H1 (cell line): ENCODE measurements around the gene PDCD6IP. TPM values are rescaled to one million over a fixed set of nuclear protein-coding genes. Genes with fewer than 3 reads are reported as not detected.

Experiments used
- CTCF ChIA-PET: fragments of 300-600 bp; sonication (Branson Sonifier 250); formaldehyde crosslinking; loops from one replicate; lab custom pipeline; 2021; ENCODE audit not compliant: partially characterized antibody; lab: Charles Lee
- POLR2A ChIA-PET: fragments of 300-600 bp; sonication (Branson Sonifier 250); formaldehyde crosslinking; loops from one replicate; lab custom pipeline; 2021; ENCODE audit warnings: inconsistent platforms; ENCODE audit not compliant: partially characterized antibody; lab: Charles Lee
- DNase-seq, 2 experiments: peaks; one replicate each; pipeline versions ENCODE4 v3.0.0 to v3.0.0-alpha.2; 2010 to 2022; ENCODE audit warnings: low spot score in 2 of 2, low read depth in 1 of 2, mixed read lengths in 1 of 2
- FAIRE-seq: peaks from 2 replicates; lab custom pipeline; 2011; peaks lifted over from hg19 to GRCh38; lab: Jason Lieb, UNC
- H2AFZ ChIP-seq: 2 replicates; pipeline ENCODE4 v1.8.1; 2012; ENCODE audit warnings: low read length, inconsistent platforms
- H2AK5ac ChIP-seq: 2 replicates; pipeline ENCODE4 v1.6.1; 2013; ENCODE audit warnings: low read depth, low read length
- H2BK120ac ChIP-seq: replicated peaks from 2 replicates; pipeline ENCODE3; 2013; ENCODE audit warnings: low read depth, low read length, inconsistent platforms
- H2BK12ac ChIP-seq: 2 replicates; pipeline ENCODE4 v1.6.1; 2013; ENCODE audit warnings: low read depth, low read length
- H2BK15ac ChIP-seq: 2 replicates; pipeline ENCODE4 v1.6.1; 2013; ENCODE audit warnings: low read length
- H2BK20ac ChIP-seq: 2 replicates; pipeline ENCODE4 v1.6.1; 2013; ENCODE audit warnings: low read length
- H2BK5ac ChIP-seq: 2 replicates; pipeline ENCODE4 v1.6.1; 2013; ENCODE audit warnings: low read depth, low read length
- H3K14ac ChIP-seq: 2 replicates; pipeline ENCODE4 v1.6.1; 2013; ENCODE audit warnings: inconsistent platforms; ENCODE audit not compliant: insufficient read length
- H3K18ac ChIP-seq: 2 replicates; pipeline ENCODE4 v1.6.1; 2013; ENCODE audit warnings: low read length; ENCODE audit errors: extremely low read depth
- H3K23ac ChIP-seq: 2 replicates; pipeline ENCODE4 v1.6.1; 2013; ENCODE audit warnings: inconsistent platforms; ENCODE audit not compliant: insufficient read length
- H3K23me2 ChIP-seq: 2 replicates; pipeline ENCODE4 v1.6.1; 2013; ENCODE audit warnings: low read depth, low read length
- H3K27ac ChIP-seq: 2 replicates; pipeline ENCODE4 v1.6.1; 2011; ENCODE audit warnings: low read depth, low read length, inconsistent platforms
- H3K27me3 ChIP-seq, 4 experiments: replicated peaks in 1 of 4; 1 replicate in 1 of 4; 2 replicates in 3 of 4; pipeline versions ENCODE4 v1.6.1 to v1.8.1; 2011 to 2013; ENCODE audit warnings: low read length in 3 of 4, mild to moderate bottlenecking in 3 of 4, inconsistent platforms in 2 of 4, mixed read lengths in 2 of 4, moderate library complexity in 1 of 4; ENCODE audit not compliant: control insufficient read depth in 3 of 4, insufficient read depth in 3 of 4; ENCODE audit errors: extremely low read depth in 1 of 4
- H3K36me3 ChIP-seq, 4 experiments: 2 replicates each; pipeline versions ENCODE4 v1.6.1 to v1.8.1; 2011 to 2013; ENCODE audit warnings: mild to moderate bottlenecking in 4 of 4, low read length in 3 of 4, moderate library complexity in 2 of 4, control low read depth in 1 of 4, inconsistent platforms in 1 of 4; ENCODE audit not compliant: insufficient read depth in 4 of 4, control insufficient read depth in 2 of 4
- H3K4ac ChIP-seq: replicated peaks from 2 replicates; pipeline ENCODE3; 2013; ENCODE audit warnings: low read length, low read depth, mixed read lengths, inconsistent platforms; ENCODE audit not compliant: insufficient read length
- H3K4me1 ChIP-seq, 4 experiments: replicated peaks in 1 of 4; 1 replicate in 1 of 4; 2 replicates in 3 of 4; pipeline versions ENCODE4 v1.6.1 to v1.8.1; 2011 to 2013; ENCODE audit warnings: low read length in 3 of 4, inconsistent platforms in 2 of 4, mixed read lengths in 1 of 4; ENCODE audit not compliant: insufficient read depth in 4 of 4, control insufficient read depth in 3 of 4
- H3K4me2 ChIP-seq, 2 experiments: 2 replicates each; pipeline versions ENCODE4 v1.6.1 to v1.8.1; 2011 to 2013; ENCODE audit warnings: low read depth in 2 of 2, low read length in 2 of 2, control low read depth in 1 of 2, inconsistent platforms in 1 of 2, mild to moderate bottlenecking in 1 of 2; ENCODE audit not compliant: insufficient read depth in 1 of 2
- H3K4me3 ChIP-seq, 4 experiments: fragments of 200-600, 300-600 bp in 1 of 4; sonication (generic), shearing (Covaris generic), sonication (Bioruptor Twin) in 1 of 4; 2 replicates each; pipeline versions ENCODE4 v1.5.1 to v1.8.1; 2011 to 2016; ENCODE audit warnings: low read length in 4 of 4, low read depth in 3 of 4, control low read depth in 2 of 4, inconsistent platforms in 2 of 4, mild to moderate bottlenecking in 2 of 4, mixed read lengths in 1 of 4, moderate library complexity in 1 of 4; ENCODE audit not compliant: insufficient read depth in 2 of 4; ENCODE audit errors: extremely low read depth in 1 of 4
- H3K56ac ChIP-seq: replicated peaks from 2 replicates; pipeline ENCODE3; 2013; ENCODE audit warnings: low read depth, mild to moderate bottlenecking, mixed read lengths, low read length, inconsistent platforms; ENCODE audit not compliant: insufficient read length
- H3K79me1 ChIP-seq: 2 replicates; pipeline ENCODE4 v1.6.1; 2013; ENCODE audit warnings: low read depth, low read length, control low read depth
- H3K79me2 ChIP-seq, 2 experiments: 2 replicates each; pipeline versions ENCODE4 v1.6.1 to v1.8.1; 2012 to 2013; ENCODE audit warnings: low read length in 2 of 2, mild to moderate bottlenecking in 2 of 2, inconsistent platforms in 1 of 2; ENCODE audit not compliant: insufficient read depth in 2 of 2, control insufficient read depth in 1 of 2
- H3K9ac ChIP-seq, 4 experiments: replicated peaks in 1 of 4; 1 replicate in 1 of 4; 2 replicates in 3 of 4; pipeline versions ENCODE4 v1.6.1 to v1.8.1; 2011 to 2013; ENCODE audit warnings: low read depth in 3 of 4, low read length in 3 of 4, control low read depth in 2 of 4, mild to moderate bottlenecking in 2 of 4, moderate library complexity in 2 of 4, inconsistent platforms in 1 of 4; ENCODE audit errors: extremely low read depth in 1 of 4
- H3K9me3 ChIP-seq, 2 experiments: 2 replicates each; pipeline versions ENCODE4 v1.6.1 to v1.8.1; 2012 to 2013; ENCODE audit warnings: mild to moderate bottlenecking in 2 of 2, moderate library complexity in 2 of 2, control low read depth in 1 of 2, inconsistent platforms in 1 of 2, low read depth in 1 of 2, low read length in 1 of 2, mixed read lengths in 1 of 2; ENCODE audit not compliant: insufficient read depth in 2 of 2
- H4K20me1 ChIP-seq, 2 experiments: replicated peaks in 1 of 2; 2 replicates each; pipeline versions ENCODE3 to v1.8.1; 2011 to 2013; ENCODE audit warnings: inconsistent platforms in 2 of 2, low read length in 2 of 2, mild to moderate bottlenecking in 1 of 2; ENCODE audit not compliant: insufficient read depth in 2 of 2, control insufficient read depth in 1 of 2
- H4K5ac ChIP-seq: 2 replicates; pipeline ENCODE4 v1.6.1; 2013; ENCODE audit warnings: low read length, low read depth, mixed read lengths, inconsistent platforms; ENCODE audit not compliant: insufficient read length
- H4K8ac ChIP-seq: 2 replicates; pipeline ENCODE4 v1.8.0; 2013; ENCODE audit warnings: mild to moderate bottlenecking, moderate library complexity, low read length, inconsistent platforms; ENCODE audit not compliant: insufficient read depth; ENCODE audit errors: extremely low read depth
- H4K91ac ChIP-seq: replicated peaks from 2 replicates; pipeline ENCODE3; 2013; ENCODE audit warnings: low read length, mixed read lengths, inconsistent platforms; ENCODE audit not compliant: insufficient read length
- BCL11A ChIP-seq, 2 experiments: IDR thresholded peaks; one replicate each; pipeline ENCODE4 v1.6.1; 2011; ENCODE audit warnings: low read depth in 2 of 2, low read length in 2 of 2, mild to moderate bottlenecking in 2 of 2
- CTCF ChIP-seq, 3 experiments: IDR thresholded peaks; 1 replicate in 2 of 3; 2 replicates in 1 of 3; pipeline versions ENCODE4 v1.5.1 to v1.6.1; 2011; ENCODE audit warnings: low read length in 3 of 3, mild to moderate bottlenecking in 3 of 3, inconsistent platforms in 2 of 3, low read depth in 1 of 3, moderate library complexity in 1 of 3; ENCODE audit not compliant: insufficient read depth in 1 of 3; ENCODE audit errors: control extremely low read depth in 1 of 3
- FOSL1 ChIP-seq: IDR thresholded peaks from 2 replicates; pipeline ENCODE4 v1.6.1; 2011; ENCODE audit warnings: mild to moderate bottlenecking, low read depth, low read length, moderate library complexity; ENCODE audit not compliant: insufficient read depth
- KDM5A ChIP-seq: fragments of 200-600 bp; IDR thresholded peaks from 2 replicates; pipeline ENCODE4 v1.7.1; 2012; ENCODE audit warnings: mild to moderate bottlenecking, low read length, inconsistent platforms, mixed read lengths
- MAX ChIP-seq: IDR thresholded peaks from 2 replicates; pipeline ENCODE4 v1.6.1; 2012; ENCODE audit warnings: inconsistent platforms
- POLR2A ChIP-seq, 2 experiments: IDR thresholded peaks; 1 replicate in 1 of 2; 2 replicates in 1 of 2; pipeline ENCODE4 v1.6.1; 2011; ENCODE audit warnings: low read depth in 2 of 2, low read length in 2 of 2, mild to moderate bottlenecking in 2 of 2; ENCODE audit errors: control extremely low read depth in 1 of 2
- RXRA ChIP-seq: IDR thresholded peaks from 2 replicates; pipeline ENCODE4 v1.6.1; 2011; ENCODE audit warnings: low read depth, mild to moderate bottlenecking, low read length, moderate library complexity; ENCODE audit not compliant: insufficient read depth
- SIN3A ChIP-seq, 2 experiments: IDR thresholded peaks in 1 of 2; conservative IDR thresholded peaks in 1 of 2; 2 replicates each; pipeline ENCODE4 v1.6.1; 2011 to 2012; ENCODE audit warnings: low read length in 2 of 2, improper control_type of control experiment in 1 of 2, low read depth in 1 of 2, mild to moderate bottlenecking in 1 of 2
- SIRT6 ChIP-seq: IDR thresholded peaks from one replicate; pipeline ENCODE4 v1.7.1; 2012; ENCODE audit warnings: low read length, inconsistent platforms
- TAF7 ChIP-seq: optimal IDR thresholded peaks from 2 replicates; pipeline ENCODE3; 2011; ENCODE audit warnings: low read depth, mild to moderate bottlenecking, inconsistent platforms, low read length, moderate library complexity, borderline replicate concordance
- TEAD4 ChIP-seq: IDR thresholded peaks from 2 replicates; pipeline ENCODE4 v1.6.1; 2012; ENCODE audit warnings: low read depth, low read length, inconsistent platforms, mixed read lengths
- ZNF274 ChIP-seq: IDR thresholded peaks from 2 replicates; pipeline ENCODE4 v1.7.0; 2012; ENCODE audit warnings: low read length, borderline replicate concordance; ENCODE audit errors: extremely low read depth
- WGBS, 2 experiments: shearing (Covaris generic) in 1 of 2; methylation state at CpG; one replicate each; pipeline versions ENCODE4 v1.1.6 to v1.1.7; 2013 to 2015; ENCODE audit warnings: low lambda C conversion rate in 2 of 2, mixed read lengths in 2 of 2, inconsistent platforms in 1 of 2, low coverage in 1 of 2, missing lambda C conversion rate in 1 of 2; ENCODE audit not compliant: insufficient replicate concordance in 2 of 2, insufficient coverage in 1 of 2, insufficient read length in 1 of 2; ENCODE audit errors: extremely low coverage in 1 of 2, missing lambda C conversion rate in 1 of 2; 5-methylcytosine and 5-hydroxymethylcytosine counted together
- polyA plus RNA-seq, 7 experiments: library from polyadenylated mRNA; depleted of rRNA in 3 of 7; stranded (reverse) in 5 of 7; unstranded in 2 of 7; fragments of >200 nt in 5 of 7; fragments of 200-250 nt in 2 of 7; gene quantifications; 1 replicate in 5 of 7; 2 replicates in 1 of 7; 4 replicates in 1 of 7; pipeline versions ENCODE4 v1.2.1 to v1.2.3, GENCODE V29; 2011 to 2013; ENCODE audit warnings: missing spikeins in 2 of 7, mixed read lengths in 2 of 7
- total RNA-seq: library from RNA; stranded (reverse); fragmentation: NEBNext Ultra II Directional; extraction: Animal tissue kit (Norgen Biotek cat#: 25700); gene quantifications from 2 replicates; pipeline ENCODE4 v1.2.1, GENCODE V29; 2021

The PDCD6IP gene
- total and polyA plus RNA-seq, 2 of the 8 experiments (the other 6 are each of a cell fraction or from before 2014, with no cell fraction given): 61.7 to 155 TPM

DNA sequence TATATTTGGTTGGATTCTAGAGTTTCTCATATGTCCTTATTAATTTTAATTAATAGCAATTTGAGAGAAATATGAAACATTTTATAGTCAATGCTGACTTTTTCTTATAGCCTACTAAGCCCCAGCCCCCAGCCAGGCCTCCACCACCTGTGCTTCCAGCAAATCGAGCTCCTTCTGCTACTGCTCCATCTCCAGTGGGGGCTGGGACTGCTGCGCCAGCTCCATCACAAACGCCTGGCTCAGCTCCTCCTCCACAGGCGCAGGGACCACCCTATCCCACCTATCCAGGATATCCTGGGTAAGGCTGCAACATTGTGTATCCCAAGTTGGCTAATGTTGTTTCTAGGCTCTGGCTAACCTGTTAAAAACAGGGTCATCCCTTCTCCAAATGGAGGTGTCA, 66.7 kb downstream of the PDCD6IP start:
- no peak overlapping the region for H2BK12ac ChIP-seq
- H2AFZ ChIP-seq: no peak overlapping the region
- no peak overlapping the region for H2BK20ac ChIP-seq
- no peaks in the 10 kb centered on the region for H3K9me3 ChIP-seq
- no peak overlapping the region for H3K18ac ChIP-seq
- H3K27me3 ChIP-seq: no peaks in the 10 kb centered on the region
- H3K23ac ChIP-seq: no peak overlapping the region
- H3K4me2 ChIP-seq: no peak overlapping the region
- 94% methylated on average over 4 of the region's 4 CpGs; no CpG with 5 or more reads in 1 of the 2 experiments for WGBS, 2 experiments
- H2BK120ac ChIP-seq: no peak overlapping the region
- no peak for FAIRE-seq
- no peak overlapping the region for H4K91ac ChIP-seq
- no peak overlapping the region for H3K27ac ChIP-seq
- no peak for DNase-seq
- H3K9ac ChIP-seq: no peak overlapping the region
- no peak overlapping the region for H3K4me3 ChIP-seq
- POLR2A ChIA-PET: no interaction called here
- H3K56ac ChIP-seq: no peak overlapping the region
- no peak overlapping the region for H4K5ac ChIP-seq
- H2AK5ac ChIP-seq: no peak overlapping the region
- no peak overlapping the region for H4K8ac ChIP-seq
- H4K20me1 ChIP-seq: peaks cover 0 to 2% of the 10 kb centered on the region in 2 experiments
- no peaks in the 10 kb centered on the region for H3K23me2 ChIP-seq
- no peak overlapping the region for H2BK5ac ChIP-seq
- H2BK15ac ChIP-seq: no peak overlapping the region
- H3K14ac ChIP-seq: no peak overlapping the region
- H3K36me3 ChIP-seq: peaks cover 0 to 30% (median 8%) of the 10 kb centered on the region in 4 experiments; a peak in 5 of 8 replicates
- H3K79me2 ChIP-seq: no peaks in the 10 kb centered on the region
- CTCF ChIA-PET: interaction anchor here (0.9 kb wide), 1 partner anchor 19 kb away, joined by 3 read pairs; no protein-coding TSS in a partner anchor
- no peaks in the 10 kb centered on the region for H3K4me1 ChIP-seq
- no peak overlapping the region for H3K4ac ChIP-seq
- H3K79me1 ChIP-seq: no peaks in the 10 kb centered on the region
- TF ChIP-seq ZNF274 (no peak), SIRT6 (no peak), BCL11A (IDR thresholded peaks at IDR 0.05; ENCODE audit: low read depth in 2 of 2, low read length in 2 of 2) (no peak), CTCF (IDR thresholded peaks at IDR 0.05; ENCODE audit: control extremely low read depth in 1 of 3, insufficient read depth in 1 of 3, low read depth in 1 of 3, low read length in 3 of 3) (no peak), TEAD4 (no peak), FOSL1 (no peak), MAX (no peak), POLR2A (IDR thresholded peaks at IDR 0.05; ENCODE audit: control extremely low read depth in 1 of 2, low read depth in 2 of 2, low read length in 2 of 2) (no peak), RXRA (no peak), SIN3A (conservative IDR thresholded peaks at IDR 0.05 in 1 of 2, IDR thresholded peaks at IDR 0.05 in 1 of 2; ENCODE audit: low read depth in 1 of 2, low read length in 2 of 2) (no peak), TAF7 (no peak), KDM5A (no peak)
